ACHN (cell line): ENCODE results near the gene RRP1.

Experiments
- DNase-seq: peaks from one replicate; pipeline ENCODE4 v3.0.0-alpha.2; 2015
- in situ Hi-C: cut with HindIII; loops from 2 replicates; pipeline ENCODE4 v1.10.0; 2017; ENCODE audit warnings: low sequenced_read_pairs, low pct_ligation_motif_present, low pct_unique_long_range_greater_than_20kb

The RRP1 gene

GRCh38 chr21:43847301-43847700 is 57.9 kb downstream of the RRP1 start:
- no peak for DNase-seq
- in situ Hi-C loops = no loop called here

- no peak for DNase-seq
- in situ Hi-C loops = no loop called here
Measured at GRCh38 chr21:43848771-43849170, 59.4 kb downstream of the RRP1 start.

- in situ Hi-C loops = no loop called here
- DNase-seq = no peak
Measured at GRCh38 chr21:43849532-43850299, 60.3 kb downstream of the RRP1 start.

GRCh38 chr21:43850728-43851295 is 61.4 kb downstream of the RRP1 start:
- DNase-seq = no peak
- in situ Hi-C loops = no loop called here

GRCh38 chr21:43851593-43851992 is 62.2 kb downstream of the RRP1 start:
- in situ Hi-C loops = no loop called here
- no peak for DNase-seq

- no peak for DNase-seq
Measured at GRCh38 chr21:43853851-43854772, 64.7 kb downstream of the RRP1 start.

More at GRCh38 chr21:43853851-43854772, 64.7 kb downstream of the RRP1 start:
- in situ Hi-C loops = no loop called here
